GM21381 (cell line): Measurements from ENCODE around the gene KCNAB1.
"Not testable (repeated sequence)": the region's sequence is repeated elsewhere in the genome, so short reads cannot be mapped to it uniquely, and the experiment has no call there.

Experiments
- ATAC-seq: cut with Tn5 transposase; IDR thresholded peaks from one replicate; pipeline ENCODE4 v1.9.1; 2021; ENCODE audit warnings: mild to moderate bottlenecking, moderate library complexity; ENCODE audit not compliant: unreplicated experiment

Gene KCNAB1

GRCh38 chr3:156216216-156216615 lies 95.8 kb downstream of the KCNAB1 start:
- ATAC-seq, result no peak

- ATAC-seq, result no peak
Observed at GRCh38 chr3:156216852-156217251, 96.5 kb downstream of the KCNAB1 start.

- ATAC-seq, result no peak
Observed at GRCh38 chr3:156217674-156218352, 97.4 kb downstream of the KCNAB1 start.

- ATAC-seq, result no peak
Observed at GRCh38 chr3:156218353-156218744, 98.0 kb downstream of the KCNAB1 start.

GRCh38 chr3:156222381-156222780 lies 102.0 kb downstream of the KCNAB1 start:
- not testable (repeated sequence) for ATAC-seq

GRCh38 chr3:156224046-156224445 lies 103.7 kb downstream of the KCNAB1 start:
- ATAC-seq, result not testable (repeated sequence)

GRCh38 chr3:156226676-156227420 lies 106.5 kb downstream of the KCNAB1 start:
- ATAC-seq, result no peak

- ATAC-seq, result no peak
Observed at GRCh38 chr3:156227704-156228103, 107.3 kb downstream of the KCNAB1 start.

- no peak for ATAC-seq
Observed at GRCh38 chr3:156230278-156230900, 110.0 kb downstream of the KCNAB1 start.

GRCh38 chr3:156231221-156231620 lies 110.8 kb downstream of the KCNAB1 start:
- ATAC-seq, result not testable (repeated sequence)

GRCh38 chr3:156233876-156234275 lies 113.5 kb downstream of the KCNAB1 start:
- ATAC-seq, result no peak

- no peak for ATAC-seq
Observed at GRCh38 chr3:156236556-156237260, 116.3 kb downstream of the KCNAB1 start.

- no peak for ATAC-seq
Observed at GRCh38 chr3:156240642-156241041, 120.3 kb downstream of the KCNAB1 start.

- no peak for ATAC-seq
Observed at GRCh38 chr3:156246961-156247725, 126.8 kb downstream of the KCNAB1 start.

GRCh38 chr3:156250550-156250949 lies 130.2 kb downstream of the KCNAB1 start:
- ATAC-seq, result no peak

GRCh38 chr3:156251424-156251823 lies 131.0 kb downstream of the KCNAB1 start:
- ATAC-seq, result no peak

- ATAC-seq, result no peak
Observed at GRCh38 chr3:156252656-156253055, 132.3 kb downstream of the KCNAB1 start.

- ATAC-seq, result peak; percentile 91
Observed at GRCh38 chr3:156253150-156253549, 132.8 kb downstream of the KCNAB1 start.

GRCh38 chr3:156256256-156256655 lies 135.9 kb downstream of the KCNAB1 start:
- no peak for ATAC-seq

- ATAC-seq, result no peak
Observed at GRCh38 chr3:156256945-156257344, 136.6 kb downstream of the KCNAB1 start.

- ATAC-seq, result no peak
Observed at GRCh38 chr3:156258301-156258700, 137.9 kb downstream of the KCNAB1 start.
